Hepatocyte (in vitro differentiated cells): ENCODE measurements around the gene LRRC4C.

Experiments
- CTCF ChIP-seq: fragments of 200-600 bp; sonication (generic); IDR thresholded peaks from 2 replicates; pipeline ENCODE4 v1.5.1; 2016; ENCODE audit warnings: antibody characterized with exemption, mild to moderate bottlenecking; ENCODE audit not compliant: poor library complexity
- EZH2 ChIP-seq: fragments of 200-600 bp; sonication (generic); IDR thresholded peaks from 2 replicates; pipeline ENCODE4 v1.6.1; 2016; ENCODE audit warnings: antibody characterized with exemption, mild to moderate bottlenecking, borderline replicate concordance

- TF ChIP-seq CTCF, result no peak
- TF ChIP-seq EZH2, result no peak
Measured at GRCh38 chr11:40271361-40271760, 1188.1 kb downstream of the LRRC4C start.
